SK-N-SH treated with all-trans-retinoic acid at 6 μM for 48 hours (cell line): ENCODE measurements around the gene SLC35F3.
"Not testable (repeated sequence)": the region's sequence is repeated elsewhere in the genome, so short reads cannot be mapped to it uniquely, and the experiment has no call there.

ENCODE experiments used
- ATAC-seq: fragments of 200-7000 bp; cut with Tn5 transposase; 3 replicates; pipeline ENCODE4 v1.9.1; 2020; ENCODE audit warnings: mild to moderate bottlenecking, moderate library complexity
- ARNTL ChIP-seq: fragments of 450-650 bp; formaldehyde crosslinking; IDR thresholded peaks from 2 replicates; pipeline ENCODE4 v1.5.0; 2020; ENCODE audit warnings: low read depth, mild to moderate bottlenecking, moderate library complexity, borderline replicate concordance
- BACH2 ChIP-seq: fragments of 250-450 bp; sonication (Bioruptor Pico); IDR thresholded peaks from 2 replicates; pipeline ENCODE4 v1.9.0; 2021; ENCODE audit warnings: mild to moderate bottlenecking, borderline replicate concordance
- ESRRG ChIP-seq: fragments of 250-450 bp; sonication (Bioruptor Pico); IDR thresholded peaks from 2 replicates; pipeline ENCODE4 v1.6.1; 2021; ENCODE audit warnings: mild to moderate bottlenecking
- GLIS3 ChIP-seq: fragments of 250-450 bp; sonication (Bioruptor Pico); IDR thresholded peaks from 2 replicates; pipeline ENCODE4 v1.5.0; 2020; ENCODE audit warnings: mild to moderate bottlenecking, moderate library complexity
- OSR1 ChIP-seq: fragments of 250-450 bp; sonication (Bioruptor Pico); IDR thresholded peaks from 2 replicates; pipeline ENCODE4 v1.8.0; 2022; ENCODE audit warnings: moderate library complexity, mild to moderate bottlenecking, inconsistent platforms
- PPARA ChIP-seq: fragments of 250-450 bp; sonication (Bioruptor Pico); IDR thresholded peaks from 2 replicates; pipeline ENCODE4 v1.5.0; 2020; ENCODE audit warnings: mild to moderate bottlenecking, borderline replicate concordance
- RARB ChIP-seq: fragments of 250-450 bp; sonication (Bioruptor Pico); IDR thresholded peaks from 2 replicates; pipeline ENCODE4 v1.8.0; 2021; ENCODE audit warnings: mild to moderate bottlenecking, moderate library complexity
- SNAI2 ChIP-seq: fragments of 250-450 bp; sonication (Bioruptor Pico); IDR thresholded peaks from 2 replicates; pipeline ENCODE4 v1.5.0; 2020; ENCODE audit warnings: mild to moderate bottlenecking, moderate library complexity
- TCF4 ChIP-seq: fragments of 250-450 bp; sonication (Bioruptor Pico); IDR thresholded peaks from 2 replicates; pipeline ENCODE4 v1.8.0; 2021; ENCODE audit warnings: mild to moderate bottlenecking, moderate library complexity, borderline replicate concordance
- TOX ChIP-seq: fragments of 250-450 bp; sonication (Bioruptor Pico); IDR thresholded peaks from 2 replicates; pipeline ENCODE4 v1.8.0; 2021; ENCODE audit warnings: mild to moderate bottlenecking, moderate library complexity, borderline replicate concordance
- TSHZ2 ChIP-seq: fragments of 250-450 bp; sonication (Bioruptor Pico); IDR thresholded peaks from 2 replicates; pipeline ENCODE4 v1.5.0; 2020; ENCODE audit warnings: mild to moderate bottlenecking, moderate library complexity
- ZC3H10 ChIP-seq: fragments of 250-450 bp; sonication (Bioruptor Pico); IDR thresholded peaks from 2 replicates; pipeline ENCODE4 v1.5.1; 2021; ENCODE audit warnings: mild to moderate bottlenecking, moderate library complexity
- ZFP3 ChIP-seq: fragments of 250-450 bp; sonication (Bioruptor Pico); IDR thresholded peaks from 2 replicates; pipeline ENCODE4 v1.5.0; 2020; ENCODE audit warnings: mild to moderate bottlenecking, moderate library complexity
- ZFP30 ChIP-seq: fragments of 450-650 bp; formaldehyde crosslinking; IDR thresholded peaks from 2 replicates; pipeline ENCODE4 v1.5.0; 2022; ENCODE audit warnings: mild to moderate bottlenecking, moderate library complexity
- ZNF565 ChIP-seq: fragments of 450-650 bp; formaldehyde crosslinking; conservative IDR thresholded peaks from 2 replicates; pipeline ENCODE4 v1.5.0; 2020; ENCODE audit warnings: low read depth, mild to moderate bottlenecking, moderate library complexity
- ZNF70 ChIP-seq: fragments of 450-650 bp; formaldehyde crosslinking; IDR thresholded peaks from 2 replicates; pipeline ENCODE4 v1.5.0; 2020; ENCODE audit warnings: mild to moderate bottlenecking, moderate library complexity
- TF ChIP-seq, protein P1 (sequence below): fragments of 250-450 bp; sonication (Bioruptor Pico); IDR thresholded peaks from 2 replicates; pipeline ENCODE4 v1.8.0; 2021; ENCODE audit warnings: low read depth, mild to moderate bottlenecking, moderate library complexity, borderline replicate concordance
- TF ChIP-seq, protein P2 (sequence below): fragments of 250-450 bp; sonication (Bioruptor Pico); IDR thresholded peaks from 2 replicates; pipeline ENCODE4 v1.5.1; 2020; ENCODE audit warnings: low read depth, mild to moderate bottlenecking, moderate library complexity
- TF ChIP-seq, protein P3 (sequence below): fragments of 250-450 bp; sonication (Bioruptor Pico); IDR thresholded peaks from 2 replicates; pipeline ENCODE4 v1.8.0; 2020; ENCODE audit warnings: mild to moderate bottlenecking, moderate library complexity, borderline replicate concordance

The SLC35F3 gene

DNA sequence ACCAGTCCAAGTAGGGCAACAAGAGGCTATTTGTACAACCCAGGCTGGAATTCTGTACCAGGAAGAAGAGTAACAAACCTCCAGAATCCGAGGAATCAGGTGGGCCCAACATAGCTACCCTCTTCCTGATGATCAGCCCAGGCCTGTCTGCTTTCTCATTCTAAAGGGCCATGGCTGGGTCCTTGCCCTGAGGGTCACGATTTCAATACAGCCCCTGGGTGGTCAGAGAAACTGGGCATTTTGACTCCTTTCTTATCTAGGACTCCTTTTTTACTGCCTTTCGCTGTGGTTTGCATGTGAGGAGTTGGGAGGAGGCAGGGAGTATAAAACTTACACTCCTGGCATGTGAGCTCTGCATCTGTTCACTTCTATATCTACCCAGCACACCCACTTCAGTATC is 303.9 kb downstream of the SLC35F3 start:
- no peak for ATAC-seq
- TF ChIP-seq GLIS3 (CRISPR knock-in tag) (no peak), ZNF565 (no peak), TOX (CRISPR knock-in tag) (no peak), ZC3H10 (CRISPR knock-in tag) (no peak), ARNTL (CRISPR knock-in tag) (no peak), TSHZ2 (no peak), ESRRG (CRISPR knock-in tag) (no peak), ZNF70 (CRISPR knock-in tag) (no peak)
- TF ChIP-seq, all 23 proteins: peak for 0

- no peak for ATAC-seq
- TF ChIP-seq SNAI2 (CRISPR knock-in tag) (no peak), ZFP3 (no peak), OSR1 (CRISPR knock-in tag) (no peak), TCF4 (CRISPR knock-in tag) (no peak), BACH2 (CRISPR knock-in tag) (no peak)
These were observed 304.3 kb downstream of the SLC35F3 start for GRCh38 chr1:234208791-234209190.

GRCh38 chr1:234210429-234210828 is 306.0 kb downstream of the SLC35F3 start:
- ATAC-seq, result not testable (repeated sequence)

GRCh38 chr1:234211855-234212254 is 307.4 kb downstream of the SLC35F3 start:
- not testable (repeated sequence) for ATAC-seq

DNA sequence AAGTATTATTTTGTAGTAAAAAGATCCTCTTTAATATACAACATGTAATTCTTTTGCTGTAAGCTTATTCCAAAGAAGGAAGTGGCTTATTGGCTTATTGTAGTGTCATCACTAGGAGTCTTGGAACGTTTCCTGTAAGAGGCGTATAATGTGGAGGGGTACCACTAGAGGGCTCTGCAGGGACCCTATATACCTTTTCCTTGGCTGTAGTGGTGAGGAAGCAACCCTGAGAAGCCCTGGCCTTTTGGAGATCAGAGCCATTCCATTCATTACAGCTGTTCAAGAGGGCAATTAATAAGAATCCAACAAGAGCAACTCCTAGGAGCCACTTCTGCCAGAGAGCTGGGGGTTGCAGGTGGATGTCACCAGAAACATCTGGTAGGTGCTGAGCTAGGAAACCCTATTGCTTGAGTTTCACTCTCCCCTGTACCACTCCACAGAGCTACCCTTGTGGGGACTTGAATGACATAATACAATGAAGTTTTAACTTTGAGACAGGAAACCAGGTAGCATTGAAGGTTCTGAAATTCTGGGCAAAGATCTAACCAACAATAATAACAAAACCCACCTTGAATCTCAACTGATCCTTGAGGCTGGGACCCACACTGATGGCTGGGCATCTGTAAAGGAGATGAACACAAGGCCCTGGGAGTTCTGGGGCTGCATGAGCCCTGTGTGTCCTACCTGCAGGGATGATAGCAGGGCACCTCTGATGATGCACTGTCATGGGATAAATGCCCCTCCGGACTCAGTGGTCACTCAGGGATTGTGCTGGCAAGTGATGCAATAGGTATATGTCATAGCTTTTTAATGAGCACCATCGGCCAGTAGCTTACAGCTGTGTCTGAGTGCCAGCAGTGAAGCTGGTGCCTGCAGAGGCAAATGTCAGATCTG is 308.5 kb downstream of the SLC35F3 start:
- peak; percentile 71 for ATAC-seq
- TF ChIP-seq, protein P1, sequence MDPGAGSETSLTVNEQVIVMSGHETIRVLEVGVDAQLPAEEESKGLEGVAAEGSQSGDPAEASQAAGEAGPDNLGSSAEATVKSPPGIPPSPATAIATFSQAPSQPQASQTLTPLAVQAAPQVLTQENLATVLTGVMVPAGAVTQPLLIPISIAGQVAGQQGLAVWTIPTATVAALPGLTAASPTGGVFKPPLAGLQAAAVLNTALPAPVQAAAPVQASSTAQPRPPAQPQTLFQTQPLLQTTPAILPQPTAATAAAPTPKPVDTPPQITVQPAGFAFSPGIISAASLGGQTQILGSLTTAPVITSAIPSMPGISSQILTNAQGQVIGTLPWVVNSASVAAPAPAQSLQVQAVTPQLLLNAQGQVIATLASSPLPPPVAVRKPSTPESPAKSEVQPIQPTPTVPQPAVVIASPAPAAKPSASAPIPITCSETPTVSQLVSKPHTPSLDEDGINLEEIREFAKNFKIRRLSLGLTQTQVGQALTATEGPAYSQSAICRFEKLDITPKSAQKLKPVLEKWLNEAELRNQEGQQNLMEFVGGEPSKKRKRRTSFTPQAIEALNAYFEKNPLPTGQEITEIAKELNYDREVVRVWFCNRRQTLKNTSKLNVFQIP (CRISPR knock-in tag), result no peak
- no peak for TF ChIP-seq RARB (CRISPR knock-in tag)
- no peak for TF ChIP-seq GLIS3 (CRISPR knock-in tag)
- no peak for TF ChIP-seq ZFP30 (CRISPR knock-in tag)
- no peak for TF ChIP-seq SNAI2 (CRISPR knock-in tag)
- no peak for TF ChIP-seq TOX (CRISPR knock-in tag)
- TF ChIP-seq, protein P2, sequence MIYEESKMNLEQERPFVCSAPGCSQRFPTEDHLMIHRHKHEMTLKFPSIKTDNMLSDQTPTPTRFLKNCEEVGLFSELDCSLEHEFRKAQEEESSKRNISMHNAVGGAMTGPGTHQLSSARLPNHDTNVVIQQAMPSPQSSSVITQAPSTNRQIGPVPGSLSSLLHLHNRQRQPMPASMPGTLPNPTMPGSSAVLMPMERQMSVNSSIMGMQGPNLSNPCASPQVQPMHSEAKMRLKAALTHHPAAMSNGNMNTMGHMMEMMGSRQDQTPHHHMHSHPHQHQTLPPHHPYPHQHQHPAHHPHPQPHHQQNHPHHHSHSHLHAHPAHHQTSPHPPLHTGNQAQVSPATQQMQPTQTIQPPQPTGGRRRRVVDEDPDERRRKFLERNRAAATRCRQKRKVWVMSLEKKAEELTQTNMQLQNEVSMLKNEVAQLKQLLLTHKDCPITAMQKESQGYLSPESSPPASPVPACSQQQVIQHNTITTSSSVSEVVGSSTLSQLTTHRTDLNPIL (CRISPR knock-in tag), result no peak
- TF ChIP-seq TSHZ2, result no peak
- no peak for TF ChIP-seq BACH2 (CRISPR knock-in tag)
- no peak for TF ChIP-seq ZFP3
- TF ChIP-seq TCF4 (CRISPR knock-in tag), result no peak
- TF ChIP-seq ESRRG (CRISPR knock-in tag), result no peak
- TF ChIP-seq PPARA (CRISPR knock-in tag), result no peak
- TF ChIP-seq OSR1 (CRISPR knock-in tag), result no peak
- TF ChIP-seq, protein P3, sequence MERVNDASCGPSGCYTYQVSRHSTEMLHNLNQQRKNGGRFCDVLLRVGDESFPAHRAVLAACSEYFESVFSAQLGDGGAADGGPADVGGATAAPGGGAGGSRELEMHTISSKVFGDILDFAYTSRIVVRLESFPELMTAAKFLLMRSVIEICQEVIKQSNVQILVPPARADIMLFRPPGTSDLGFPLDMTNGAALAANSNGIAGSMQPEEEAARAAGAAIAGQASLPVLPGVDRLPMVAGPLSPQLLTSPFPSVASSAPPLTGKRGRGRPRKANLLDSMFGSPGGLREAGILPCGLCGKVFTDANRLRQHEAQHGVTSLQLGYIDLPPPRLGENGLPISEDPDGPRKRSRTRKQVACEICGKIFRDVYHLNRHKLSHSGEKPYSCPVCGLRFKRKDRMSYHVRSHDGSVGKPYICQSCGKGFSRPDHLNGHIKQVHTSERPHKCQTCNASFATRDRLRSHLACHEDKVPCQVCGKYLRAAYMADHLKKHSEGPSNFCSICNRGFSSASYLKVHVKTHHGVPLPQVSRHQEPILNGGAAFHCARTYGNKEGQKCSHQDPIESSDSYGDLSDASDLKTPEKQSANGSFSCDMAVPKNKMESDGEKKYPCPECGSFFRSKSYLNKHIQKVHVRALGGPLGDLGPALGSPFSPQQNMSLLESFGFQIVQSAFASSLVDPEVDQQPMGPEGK, result no peak
- no peak for TF ChIP-seq ARNTL (CRISPR knock-in tag)
- no peak for TF ChIP-seq ZNF70 (CRISPR knock-in tag)
